ENCODE data around the gene EPAS1.

GRCh38 chr2:46390901-46391395 lies 93.7 kb downstream of the EPAS1 start:
- no peak for TF ChIP-seq ZNF274 (IDR thresholded peaks at IDR 0.05; ENCODE audit: low read depth, low read length)
- no peak for TF ChIP-seq SUZ12 (IDR thresholded peaks at IDR 0.05; ENCODE audit: extremely low read depth, insufficient read depth, insufficient read length)
- no peak for TF ChIP-seq YY1 (IDR thresholded peaks at IDR 0.05; ENCODE audit: insufficient read depth, insufficient read length)
